Measurements from ENCODE around the gene TLE5.

Gene TLE5

DNA sequence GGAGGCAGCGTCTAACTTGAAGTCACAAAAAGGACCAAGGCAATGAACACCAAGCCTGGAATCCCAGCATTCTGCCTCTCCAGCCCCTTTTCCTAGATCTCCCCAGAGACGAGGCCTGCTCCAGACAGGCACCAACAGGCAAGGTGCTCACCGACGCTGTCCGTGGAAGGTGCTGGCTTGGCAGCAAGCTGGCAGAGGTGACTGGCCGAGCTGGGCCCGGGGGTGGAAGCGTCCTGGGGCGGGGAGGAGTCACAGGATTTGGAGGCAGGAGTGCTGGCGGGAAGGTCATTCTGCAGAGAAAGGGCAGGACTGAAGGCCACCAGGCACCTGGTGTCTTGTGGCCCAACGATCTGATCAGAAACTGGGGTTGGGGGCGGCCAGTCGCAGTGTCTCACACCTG, 51.4 kb downstream of the TLE5 start:
- TF ChIP-seq, protein P1, sequence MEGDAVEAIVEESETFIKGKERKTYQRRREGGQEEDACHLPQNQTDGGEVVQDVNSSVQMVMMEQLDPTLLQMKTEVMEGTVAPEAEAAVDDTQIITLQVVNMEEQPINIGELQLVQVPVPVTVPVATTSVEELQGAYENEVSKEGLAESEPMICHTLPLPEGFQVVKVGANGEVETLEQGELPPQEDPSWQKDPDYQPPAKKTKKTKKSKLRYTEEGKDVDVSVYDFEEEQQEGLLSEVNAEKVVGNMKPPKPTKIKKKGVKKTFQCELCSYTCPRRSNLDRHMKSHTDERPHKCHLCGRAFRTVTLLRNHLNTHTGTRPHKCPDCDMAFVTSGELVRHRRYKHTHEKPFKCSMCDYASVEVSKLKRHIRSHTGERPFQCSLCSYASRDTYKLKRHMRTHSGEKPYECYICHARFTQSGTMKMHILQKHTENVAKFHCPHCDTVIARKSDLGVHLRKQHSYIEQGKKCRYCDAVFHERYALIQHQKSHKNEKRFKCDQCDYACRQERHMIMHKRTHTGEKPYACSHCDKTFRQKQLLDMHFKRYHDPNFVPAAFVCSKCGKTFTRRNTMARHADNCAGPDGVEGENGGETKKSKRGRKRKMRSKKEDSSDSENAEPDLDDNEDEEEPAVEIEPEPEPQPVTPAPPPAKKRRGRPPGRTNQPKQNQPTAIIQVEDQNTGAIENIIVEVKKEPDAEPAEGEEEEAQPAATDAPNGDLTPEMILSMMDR (IDR thresholded peaks at IDR 0.05; ENCODE audit: borderline replicate concordance, insufficient read depth, low read depth, low read length): no peak
- H3K4me3 ChIP-seq (ENCODE audit: low read depth, low read length): no peak overlapping the region

DNA sequence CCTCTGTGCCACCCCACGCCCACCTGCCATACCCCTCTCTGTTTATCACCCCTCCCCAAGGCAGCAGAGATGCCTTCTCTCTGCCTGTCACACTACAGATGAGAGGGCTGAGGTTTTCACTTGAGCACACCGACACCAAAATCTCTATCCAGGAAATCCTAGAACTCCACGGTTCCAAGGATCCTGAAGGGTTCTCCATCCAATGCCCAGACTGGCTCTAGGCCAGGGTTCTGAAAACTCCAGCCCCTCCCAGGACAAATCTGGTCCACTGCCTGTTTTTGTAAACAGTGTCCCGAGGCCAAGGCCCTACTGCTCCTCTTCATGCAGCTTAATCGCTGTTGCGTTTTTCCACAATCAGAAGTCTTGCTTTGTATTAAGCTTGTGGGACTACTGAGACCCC, 53.3 kb downstream of the TLE5 start:
- TF ChIP-seq, protein P1 (IDR thresholded peaks at IDR 0.05; ENCODE audit: borderline replicate concordance, insufficient read depth, low read depth, low read length): no peak
- H3K4me3 ChIP-seq (ENCODE audit: low read depth, low read length): no peak overlapping the region

DNA sequence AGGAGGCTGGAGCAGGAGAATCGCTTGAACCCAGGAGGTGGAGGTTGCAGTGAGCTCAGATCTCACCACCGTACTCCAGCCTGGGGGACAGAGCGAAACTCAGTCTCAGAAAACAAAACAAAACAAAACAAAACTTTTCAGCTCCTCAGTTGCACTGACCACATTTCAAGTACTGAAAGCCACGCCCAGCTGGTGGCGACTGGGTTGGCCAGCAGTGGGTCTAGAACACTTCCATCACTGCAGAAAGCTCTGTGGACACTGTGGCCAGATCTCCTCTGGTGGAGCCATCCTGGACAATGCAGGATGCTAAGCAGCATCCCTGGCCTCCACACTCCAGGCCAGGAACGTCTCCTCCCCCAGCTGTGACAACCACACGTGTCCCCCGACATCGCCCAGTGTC, 54.3 kb downstream of the TLE5 start:
- TF ChIP-seq, protein P1 (IDR thresholded peaks at IDR 0.05; ENCODE audit: borderline replicate concordance, insufficient read depth, low read depth, low read length): no peak
- no peak overlapping the region for H3K4me3 ChIP-seq (ENCODE audit: low read depth, low read length)

DNA sequence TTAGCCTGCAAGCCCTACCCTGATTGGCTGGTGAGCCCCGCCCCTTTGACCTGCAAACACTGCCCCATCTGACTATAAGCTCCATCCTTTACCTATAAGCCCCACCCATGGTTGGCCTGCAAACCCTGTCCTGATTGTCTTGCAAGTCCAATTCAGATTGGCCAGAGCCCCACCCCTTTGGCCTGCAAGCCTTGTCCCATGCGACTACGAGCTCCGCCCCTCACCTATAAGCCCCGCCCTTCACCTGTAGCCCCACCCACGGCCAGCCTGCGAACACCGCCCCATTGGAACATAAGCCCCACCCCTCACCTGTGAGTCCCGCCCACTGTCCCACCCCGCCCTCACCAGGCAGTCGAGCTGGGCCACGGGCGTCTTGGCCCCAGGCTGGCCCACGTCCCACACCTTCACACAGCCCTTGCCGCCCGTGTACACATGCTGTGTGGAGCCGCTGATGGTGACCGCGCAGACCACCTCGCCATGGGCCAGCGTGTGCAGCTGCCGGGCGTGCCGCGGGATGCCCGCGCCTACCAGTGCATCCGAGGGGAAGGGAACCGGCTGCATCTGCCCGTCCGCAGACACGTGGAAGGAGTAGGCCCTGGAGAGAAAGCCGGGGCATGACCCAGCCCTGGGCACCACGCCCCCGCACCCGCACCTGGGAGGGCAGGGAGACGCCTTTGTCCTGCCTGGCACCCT, 56.1 kb downstream of the TLE5 start:
- no peak overlapping the region for H3K4me3 ChIP-seq (ENCODE audit: low read depth, low read length)
- TF ChIP-seq, protein P1 (IDR thresholded peaks at IDR 0.05; ENCODE audit: borderline replicate concordance, insufficient read depth, low read depth, low read length): no peak

DNA sequence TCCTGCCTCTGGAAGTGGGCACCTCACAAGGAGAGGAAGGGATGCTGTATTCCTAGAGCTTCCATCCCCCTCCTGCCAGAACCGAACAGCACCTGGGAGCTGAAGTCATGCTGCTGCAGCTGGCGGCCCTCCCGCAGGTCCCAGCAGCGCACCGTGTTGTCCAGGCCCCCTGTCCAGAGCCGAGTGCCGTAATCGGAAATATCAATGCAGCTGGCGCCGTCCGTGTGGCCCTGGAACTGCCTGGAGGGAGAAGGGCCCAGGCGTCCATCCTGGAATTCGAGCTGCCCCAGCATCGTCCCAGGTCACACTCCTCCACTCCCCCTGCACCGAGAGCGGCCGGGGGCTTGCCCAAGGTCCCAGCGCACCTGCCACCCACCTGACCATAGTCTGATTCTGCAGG, 57.0 kb downstream of the TLE5 start:
- TF ChIP-seq, protein P1 (IDR thresholded peaks at IDR 0.05; ENCODE audit: borderline replicate concordance, insufficient read depth, low read depth, low read length): no peak
- no peak overlapping the region for H3K4me3 ChIP-seq (ENCODE audit: low read depth, low read length)

DNA sequence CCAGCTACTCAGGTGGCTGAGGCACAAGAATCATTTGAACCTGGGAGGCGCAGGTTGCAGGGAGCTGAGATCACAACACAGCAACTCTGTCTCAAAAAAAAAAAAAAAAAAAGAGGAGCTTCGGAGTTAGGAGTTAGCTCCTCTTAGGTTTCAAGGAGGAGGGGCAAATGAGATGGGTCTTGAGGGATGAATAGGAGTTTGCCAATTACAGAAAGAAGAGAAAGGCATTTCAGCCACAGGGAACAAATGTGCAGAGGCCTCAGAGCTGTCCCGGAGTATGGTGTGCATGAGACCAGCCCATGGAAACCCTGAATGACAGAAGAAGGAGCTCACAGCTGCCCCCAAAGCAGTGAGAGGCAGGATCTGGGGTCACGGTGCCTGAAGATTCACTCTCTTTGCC, 57.8 kb downstream of the TLE5 start:
- no peak overlapping the region for H3K4me3 ChIP-seq (ENCODE audit: low read depth, low read length)
- TF ChIP-seq, protein P1 (IDR thresholded peaks at IDR 0.05; ENCODE audit: borderline replicate concordance, insufficient read depth, low read depth, low read length): no peak

DNA sequence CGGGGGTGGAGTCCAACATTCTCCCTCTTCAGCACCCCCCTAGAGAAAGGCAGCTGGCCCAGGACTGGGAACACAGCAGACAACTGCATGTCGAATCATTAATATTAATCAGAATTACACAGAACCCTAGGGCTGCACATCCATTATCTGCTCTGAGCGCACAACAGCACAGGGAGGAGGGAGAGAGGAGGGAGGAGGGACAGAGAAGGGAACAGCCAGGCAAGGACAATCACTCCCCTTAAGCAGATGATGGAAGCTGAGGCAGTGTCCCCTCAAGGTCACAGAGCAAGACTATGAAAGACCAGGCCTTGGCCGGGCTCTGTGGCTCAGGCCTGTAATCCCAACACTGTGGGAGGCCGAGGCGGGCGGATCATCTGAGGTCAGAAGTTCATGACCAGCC, 59.2 kb downstream of the TLE5 start:
- TF ChIP-seq, protein P1 (IDR thresholded peaks at IDR 0.05; ENCODE audit: borderline replicate concordance, insufficient read depth, low read depth, low read length): no peak
- H3K4me3 ChIP-seq (ENCODE audit: low read depth, low read length): no peak overlapping the region
